H1 (cell line): ENCODE measurements around the gene TOP2B. TPM values are rescaled to one million over a fixed set of nuclear protein-coding genes. Genes with fewer than 3 reads are reported as not detected.

ENCODE experiments used
- CTCF ChIP-seq, 3 experiments: IDR thresholded peaks; 1 replicate in 2 of 3; 2 replicates in 1 of 3; pipeline versions ENCODE4 v1.5.1 to v1.6.1; 2011; ENCODE audit warnings: low read length in 3 of 3, mild to moderate bottlenecking in 3 of 3, inconsistent platforms in 2 of 3, low read depth in 1 of 3, moderate library complexity in 1 of 3; ENCODE audit not compliant: insufficient read depth in 1 of 3; ENCODE audit errors: control extremely low read depth in 1 of 3
- E2F6 ChIP-seq: IDR thresholded peaks from 2 replicates; pipeline ENCODE4 v1.6.1; 2012; ENCODE audit warnings: inconsistent platforms
- KDM4A ChIP-seq: IDR thresholded peaks from one replicate; pipeline ENCODE4 v1.7.1; 2012; ENCODE audit warnings: low read depth, mild to moderate bottlenecking, moderate library complexity, low read length, inconsistent platforms; ENCODE audit not compliant: severe bottlenecking
- TAF1 ChIP-seq: IDR thresholded peaks from 2 replicates; pipeline ENCODE4 v1.6.1; 2011; ENCODE audit warnings: mild to moderate bottlenecking, low read depth, low read length
- polyA plus RNA-seq, 7 experiments: library from polyadenylated mRNA; depleted of rRNA in 3 of 7; stranded (reverse) in 5 of 7; unstranded in 2 of 7; fragments of >200 nt in 5 of 7; fragments of 200-250 nt in 2 of 7; gene quantifications; 1 replicate in 5 of 7; 2 replicates in 1 of 7; 4 replicates in 1 of 7; pipeline versions ENCODE4 v1.2.1 to v1.2.3, GENCODE V29; 2011 to 2013; ENCODE audit warnings: missing spikeins in 2 of 7, mixed read lengths in 2 of 7
- total RNA-seq: library from RNA; stranded (reverse); fragmentation: NEBNext Ultra II Directional; extraction: Animal tissue kit (Norgen Biotek cat#: 25700); gene quantifications from 2 replicates; pipeline ENCODE4 v1.2.1, GENCODE V29; 2021

Gene TOP2B
- total and polyA plus RNA-seq, 2 of the 8 experiments (the other 6 are each of a cell fraction or from before 2014, with no cell fraction given) = 34.9 to 206 TPM

DNA sequence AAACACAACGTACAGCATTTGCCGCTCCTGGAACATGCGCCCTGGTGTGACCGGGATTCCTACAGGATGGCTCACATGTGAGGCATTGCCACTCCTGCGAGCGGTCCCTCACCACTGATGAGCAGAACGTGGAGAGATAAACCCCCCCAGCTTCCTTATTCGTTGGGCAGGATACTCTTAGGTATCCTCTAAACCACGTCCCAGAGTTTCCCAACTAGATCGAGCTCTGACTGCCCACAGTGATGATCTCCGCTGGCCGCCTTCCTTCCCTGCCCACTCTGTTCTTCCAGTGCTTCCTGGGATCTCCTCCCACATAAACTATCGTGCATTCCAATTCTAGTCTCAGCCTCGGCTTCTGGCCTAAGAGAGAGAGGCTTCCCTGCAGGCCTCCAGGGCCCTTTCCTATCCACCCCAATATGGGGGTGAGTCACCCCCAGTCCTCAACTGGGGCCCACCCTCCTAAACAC lies 91.8 kb downstream of the TOP2B start (continued):
- TF ChIP-seq CTCF (IDR thresholded peaks at IDR 0.05; ENCODE audit: control extremely low read depth in 1 of 3, insufficient read depth in 1 of 3, low read depth in 1 of 3, low read length in 3 of 3) (no peak), TAF1 (no peak), KDM4A (no peak), E2F6 (no peak)
